ENCODE measurements around the gene SLC6A18.

Gene SLC6A18

DNA sequence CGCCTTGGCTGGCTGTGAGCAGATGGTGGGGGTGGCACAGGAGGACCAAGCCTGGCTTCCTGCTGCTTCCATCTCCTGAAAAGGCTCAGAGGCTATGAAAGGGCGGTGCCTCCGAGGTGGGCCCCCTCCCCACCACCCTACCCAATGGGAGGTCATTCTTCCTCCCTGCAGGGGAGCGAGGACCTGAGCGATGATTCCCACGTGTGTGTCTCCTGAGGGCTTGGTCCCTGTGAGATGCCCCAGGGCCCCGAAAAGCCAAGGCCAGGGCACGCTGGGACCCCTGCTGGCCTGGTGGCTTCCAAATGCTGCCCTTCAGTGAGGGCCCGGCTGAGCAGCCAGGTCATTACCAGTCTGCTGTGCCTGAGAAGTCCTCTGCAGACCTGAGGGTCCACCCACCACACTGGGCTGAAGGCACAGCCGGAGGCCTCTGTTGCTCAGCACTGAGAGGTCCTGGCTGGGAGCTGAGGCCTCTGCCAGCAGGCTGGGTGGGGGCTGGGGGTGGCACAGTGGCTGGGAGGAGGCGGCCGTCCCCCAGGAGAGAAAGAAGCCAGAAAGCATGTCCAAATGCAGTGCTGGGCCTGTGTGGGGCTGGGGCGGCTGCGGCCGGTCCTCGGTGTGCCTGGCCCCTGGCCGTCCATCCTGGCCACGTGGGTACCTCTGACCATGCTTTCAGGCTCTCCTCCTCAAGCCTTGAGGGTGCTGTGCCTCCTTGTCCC lies 37.8 kb upstream of the SLC6A18 start:
- DNase-seq, result no peak

- DNase-seq, result no peak
Observed at GRCh38 chr5:1187950-1188334, 37.2 kb upstream of the SLC6A18 start.

DNA sequence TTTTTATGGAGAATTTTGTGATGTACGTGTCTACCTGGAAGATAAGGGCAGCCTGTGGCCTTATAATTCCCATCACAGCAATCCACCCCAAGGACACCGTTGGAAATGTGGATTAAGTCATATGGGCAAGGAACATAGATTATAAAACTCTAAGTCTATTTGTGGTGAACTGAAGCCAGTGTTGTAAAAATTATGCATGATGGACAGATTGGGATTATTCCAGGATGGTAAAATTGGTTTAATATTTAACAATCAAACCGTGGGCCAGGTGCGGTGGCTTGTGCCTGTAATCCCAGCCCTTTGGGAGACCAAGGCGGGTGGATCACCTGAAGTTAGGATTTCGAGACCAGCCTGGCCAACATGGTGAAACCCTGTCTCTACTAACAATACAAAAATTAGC lies 36.7 kb upstream of the SLC6A18 start:
- DNase-seq, result no peak

DNA sequence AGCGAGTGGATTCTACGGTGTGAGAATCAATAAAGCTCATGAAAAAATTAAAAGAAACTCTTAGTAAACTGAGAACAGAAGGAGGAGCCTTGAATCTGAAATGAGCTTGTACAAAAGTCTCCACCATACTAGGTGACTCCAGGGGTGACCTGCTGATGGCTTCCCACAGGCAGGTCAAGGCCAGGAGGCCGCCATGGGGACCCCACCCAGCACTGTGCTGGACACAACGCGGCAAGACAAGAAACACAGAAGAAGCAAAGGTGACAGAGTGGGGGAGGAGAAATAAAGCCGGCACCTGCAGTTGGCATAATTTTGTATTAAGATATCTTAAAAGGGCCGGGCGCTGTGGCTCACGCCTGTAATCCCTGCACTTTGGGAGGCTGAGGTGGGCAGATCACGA lies 35.9 kb upstream of the SLC6A18 start:
- DNase-seq, result no peak

DNA sequence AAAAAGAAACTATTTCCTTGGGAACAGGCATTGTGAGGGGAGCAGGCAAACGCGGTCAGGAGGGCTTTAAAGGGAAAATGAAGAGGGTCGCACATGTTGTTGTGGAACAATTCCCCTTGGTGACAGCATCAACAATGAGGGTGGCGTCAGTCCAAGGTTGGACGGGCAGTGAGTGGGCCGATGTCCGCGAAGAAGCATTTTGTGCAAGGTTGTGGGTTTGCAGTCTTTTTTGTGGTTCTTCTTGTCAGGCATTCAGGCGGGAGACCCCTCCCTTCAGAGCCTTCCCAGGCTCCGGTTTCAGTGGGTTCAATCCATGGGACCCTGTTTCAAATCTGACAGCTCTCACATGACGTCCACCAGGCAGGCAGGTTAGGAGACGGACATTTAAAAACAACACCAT lies 34.9 kb upstream of the SLC6A18 start:
- DNase-seq, result no peak

DNA sequence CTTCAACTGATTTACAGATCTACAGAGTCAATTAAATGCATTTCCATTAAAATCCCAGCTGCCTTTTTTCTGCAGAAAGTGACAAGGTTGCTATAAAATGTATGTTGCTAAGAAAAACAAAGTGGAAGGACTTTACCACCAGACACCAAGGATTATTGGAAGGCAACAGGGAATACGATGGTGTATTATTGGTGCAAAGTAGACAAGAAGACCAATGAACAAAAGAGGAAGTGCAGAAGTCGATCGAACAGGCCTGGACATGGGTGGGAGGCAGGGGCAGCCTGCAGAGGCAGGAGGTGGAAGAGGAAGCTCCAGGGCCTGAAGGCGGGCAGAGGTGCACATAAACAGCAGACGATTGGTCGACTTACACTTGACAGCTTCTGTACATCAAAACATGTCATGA lies 34.3 kb upstream of the SLC6A18 start:
- DNase-seq, result no peak

- no peak for DNase-seq
Observed at GRCh38 chr5:1192971-1193590, 32.1 kb upstream of the SLC6A18 start.

GRCh38 chr5:1193591-1193985 lies 31.6 kb upstream of the SLC6A18 start:
- no peak for DNase-seq

DNA sequence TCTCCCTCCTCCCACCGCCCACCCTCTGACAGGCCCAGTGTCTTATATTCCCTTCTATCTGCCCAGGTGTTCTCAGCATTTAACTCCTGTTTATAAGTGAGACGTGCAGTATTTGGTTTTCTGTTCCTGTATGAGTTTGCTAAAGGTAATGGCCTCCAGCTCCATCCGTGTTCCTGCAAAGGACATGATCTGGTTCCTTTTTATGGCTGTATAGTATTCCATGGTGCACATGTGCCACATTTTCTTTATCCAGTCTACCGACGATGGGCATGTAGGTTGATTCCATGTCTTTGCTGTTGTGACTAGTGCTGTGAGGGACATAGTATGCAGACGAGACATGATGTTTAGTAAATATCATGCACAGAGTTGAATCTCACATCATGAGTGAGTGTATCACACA lies 30.8 kb upstream of the SLC6A18 start:
- DNase-seq, result no peak

DNA sequence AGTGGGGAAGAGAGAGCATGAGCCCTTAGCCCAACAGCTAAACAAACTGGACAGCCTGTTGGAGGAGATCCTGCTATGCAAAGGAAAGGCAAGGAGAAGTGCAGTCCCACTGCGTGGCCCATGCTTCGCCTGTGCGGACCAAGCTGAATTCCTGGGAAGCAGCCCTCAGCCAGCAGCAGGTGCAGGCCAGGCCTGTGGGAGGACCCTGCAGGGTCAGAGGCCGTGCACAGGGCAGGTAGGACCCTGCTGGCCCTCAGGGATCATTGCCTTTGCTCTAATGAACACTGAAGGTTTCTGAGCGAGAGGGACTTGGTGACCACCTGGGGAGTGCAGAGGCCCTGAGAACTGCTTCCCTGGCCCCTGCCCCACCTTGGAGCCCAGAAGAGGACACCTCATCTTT lies 29.7 kb upstream of the SLC6A18 start:
- DNase-seq, result no peak

GRCh38 chr5:1195916-1196315 lies 29.3 kb upstream of the SLC6A18 start:
- DNase-seq, result no peak

GRCh38 chr5:1196562-1196961 lies 28.6 kb upstream of the SLC6A18 start:
- no peak for DNase-seq

- DNase-seq, result no peak
Observed at GRCh38 chr5:1197876-1198666, 27.1 kb upstream of the SLC6A18 start.

- DNase-seq, result no peak
Observed at GRCh38 chr5:1199340-1199648, 25.9 kb upstream of the SLC6A18 start.

DNA sequence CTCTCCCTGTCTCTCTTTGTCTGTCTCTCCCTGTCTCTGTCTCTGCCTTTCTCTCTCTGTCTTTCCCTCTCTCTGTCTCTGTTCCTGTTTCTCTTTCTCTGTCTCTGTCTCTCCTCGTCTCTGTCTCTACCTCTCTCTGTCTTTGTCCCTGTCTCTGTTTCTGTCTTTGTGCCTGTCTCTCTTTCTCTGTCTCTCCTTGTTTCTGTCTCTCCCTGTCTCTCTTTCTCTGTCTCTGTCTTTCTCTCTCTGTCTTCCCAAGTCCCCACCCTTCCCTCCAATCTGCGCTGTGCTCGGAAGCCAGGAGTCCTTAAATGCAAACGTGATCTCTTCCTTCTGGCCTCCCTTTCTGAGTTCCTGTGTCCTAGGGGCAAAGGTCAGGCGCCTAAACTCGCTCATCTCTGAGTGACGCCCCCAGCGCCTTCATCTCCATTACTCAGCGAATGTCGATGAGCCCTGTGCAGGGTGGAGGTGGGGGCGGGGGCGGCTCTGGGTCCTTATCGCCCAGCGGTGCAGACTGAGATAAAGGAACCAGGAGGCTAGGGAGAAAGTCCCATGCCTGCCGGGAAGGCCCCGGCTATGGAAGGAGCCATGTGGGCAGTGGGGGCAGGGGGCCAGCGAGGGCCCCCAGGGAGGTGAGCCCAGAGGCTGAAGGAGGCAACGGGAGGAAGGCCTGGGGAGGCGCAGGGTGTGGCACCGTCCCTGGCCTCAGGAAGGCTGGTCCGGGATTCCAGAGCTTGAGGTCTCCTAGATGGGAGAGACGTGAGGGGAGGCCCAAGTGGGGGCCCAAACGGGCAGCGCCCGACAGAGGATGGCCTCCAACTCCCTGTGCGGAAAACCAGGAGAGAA lies 25.3 kb upstream of the SLC6A18 start:
- no peak for DNase-seq

- no peak for DNase-seq
Observed at GRCh38 chr5:1200495-1201326, 24.5 kb upstream of the SLC6A18 start.

DNA sequence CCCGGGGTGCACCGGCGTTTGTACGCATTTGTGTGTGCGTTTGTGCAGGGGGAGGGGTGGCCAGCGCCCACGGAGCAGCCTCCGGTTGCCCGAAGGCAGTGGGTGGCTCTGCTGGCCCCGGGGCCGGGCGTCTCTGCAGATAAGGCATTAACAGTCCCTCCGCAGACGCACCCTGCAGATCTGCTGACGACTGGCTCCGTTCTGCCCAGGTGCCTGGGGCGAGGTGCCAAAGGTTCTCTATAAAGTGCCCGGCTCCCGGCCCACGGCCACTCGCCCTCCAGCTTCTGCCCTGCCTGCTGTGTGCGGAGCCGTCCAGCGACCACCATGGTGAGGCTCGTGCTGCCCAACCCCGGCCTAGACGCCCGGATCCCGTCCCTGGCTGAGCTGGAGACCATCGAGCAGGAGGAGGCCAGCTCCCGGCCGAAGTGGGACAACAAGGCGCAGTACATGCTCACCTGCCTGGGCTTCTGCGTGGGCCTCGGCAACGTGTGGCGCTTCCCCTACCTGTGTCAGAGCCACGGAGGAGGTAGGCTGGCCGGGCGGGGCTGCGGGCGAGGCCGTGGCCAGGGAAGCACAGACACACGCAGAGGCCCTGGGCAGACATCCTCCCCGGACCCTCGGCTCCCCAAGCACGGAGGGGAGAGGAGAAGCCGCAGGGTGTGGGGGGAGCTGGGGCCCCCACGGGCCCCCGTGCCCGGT lies 23.7 kb upstream of the SLC6A18 start, which contains the start of gene SLC6A19:
Gene SLC6A19, plus strand, starts transcription at position 269 of the 699 bp plus-strand sequence. Its CDS starts 56 bp downstream, at position 325.
- no peak for DNase-seq

- no peak for DNase-seq
Observed at GRCh38 chr5:1202026-1202797, 23.0 kb upstream of the SLC6A18 start.

DNA sequence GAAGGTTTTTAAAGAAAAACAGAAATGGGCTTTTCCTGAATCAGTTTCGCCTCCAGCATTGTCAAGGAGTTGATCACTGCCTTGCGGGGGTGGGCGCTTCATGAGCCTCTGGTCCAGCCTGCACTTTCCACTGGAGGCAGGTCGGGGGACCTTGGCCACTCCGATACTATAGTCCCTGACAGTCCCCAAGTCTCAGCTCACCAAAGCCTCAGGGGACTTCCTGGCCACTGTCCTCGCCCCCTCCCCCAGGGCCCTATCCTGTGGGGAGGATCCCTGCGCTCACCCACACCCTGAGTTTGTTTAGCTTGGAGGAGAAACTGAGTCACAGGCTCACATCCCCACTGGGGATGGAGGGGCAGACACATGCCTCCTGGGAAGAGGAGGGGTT lies 22.4 kb upstream of the SLC6A18 start:
- no peak for DNase-seq

- no peak for DNase-seq
Observed at GRCh38 chr5:1203311-1203967, 21.7 kb upstream of the SLC6A18 start.
